ENCODE measurements around the gene IFNW1.
A peak's percentile ranks its signal among the peaks of the same experiment; 100 is the strongest.
"Not testable (repeated sequence)": the region's sequence is repeated elsewhere in the genome, so short reads cannot be mapped to it uniquely, and the experiment has no call there.

The IFNW1 gene

GRCh38 chr9:21135736-21136135 lies 5.9 kb downstream of the IFNW1 start:
- no peak overlapping the region for H3K4me3 Mint-ChIP-seq
- H3K27ac Mint-ChIP-seq: no peak overlapping the region
- no peaks in the 10 kb centered on the region for H3K27me3 Mint-ChIP-seq
- H3K36me3 Mint-ChIP-seq (ENCODE audit: low read depth): no peaks in the 10 kb centered on the region
- no peaks in the 10 kb centered on the region for H3K9me3 Mint-ChIP-seq
- H3K4me1 Mint-ChIP-seq (ENCODE audit: low read depth): no peaks in the 10 kb centered on the region
- no peak for DNase-seq

- not testable (repeated sequence) for H3K36me3 Mint-ChIP-seq (ENCODE audit: low read depth); DNase-seq; H3K9me3 Mint-ChIP-seq; H3K27me3 Mint-ChIP-seq; H3K4me3 Mint-ChIP-seq; H3K4me1 Mint-ChIP-seq (ENCODE audit: low read depth); H3K27ac Mint-ChIP-seq
These were observed 13.4 kb downstream of the IFNW1 start for GRCh38 chr9:21128186-21128585.

- no peak overlapping the region for H3K4me3 Mint-ChIP-seq
- H3K27ac Mint-ChIP-seq: no peak overlapping the region
- peaks cover 1% of the 10 kb centered on the region for H3K4me1 Mint-ChIP-seq (ENCODE audit: low read depth)
- H3K9me3 Mint-ChIP-seq: no peaks in the 10 kb centered on the region
- DNase-seq: no peak
- peaks cover 7% of the 10 kb centered on the region for H3K27me3 Mint-ChIP-seq
- no peaks in the 10 kb centered on the region for H3K36me3 Mint-ChIP-seq (ENCODE audit: low read depth)
These were observed 19.9 kb downstream of the IFNW1 start for GRCh38 chr9:21121595-21122251.

GRCh38 chr9:21121079-21121478 lies 20.6 kb downstream of the IFNW1 start:
- Mint-ChIP-seq H3K27me3 (peaks cover 4% of the 10 kb centered on the region), H3K4me1 (ENCODE audit: low read depth) (peaks cover 1% of the 10 kb centered on the region), H3K4me3 (no peak overlapping the region), H3K27ac (no peak overlapping the region), H3K36me3 (ENCODE audit: low read depth) (no peaks in the 10 kb centered on the region), H3K9me3 (no peaks in the 10 kb centered on the region)
- no peak for DNase-seq

GRCh38 chr9:21119093-21119770 lies 22.4 kb downstream of the IFNW1 start:
- peaks cover 3% of the 10 kb centered on the region for H3K27me3 Mint-ChIP-seq
- no peaks in the 10 kb centered on the region for H3K36me3 Mint-ChIP-seq (ENCODE audit: low read depth)
- H3K4me1 Mint-ChIP-seq (ENCODE audit: low read depth): peaks cover 1% of the 10 kb centered on the region
- no peaks in the 10 kb centered on the region for H3K9me3 Mint-ChIP-seq
- no peak overlapping the region for H3K4me3 Mint-ChIP-seq
- no peak for DNase-seq
- H3K27ac Mint-ChIP-seq: no peak overlapping the region

- no peak overlapping the region for H3K27ac Mint-ChIP-seq
- no peak overlapping the region for H3K4me3 Mint-ChIP-seq
- DNase-seq: no peak
- H3K27me3 Mint-ChIP-seq: no peaks in the 10 kb centered on the region
- no peaks in the 10 kb centered on the region for H3K36me3 Mint-ChIP-seq (ENCODE audit: low read depth)
- H3K4me1 Mint-ChIP-seq (ENCODE audit: low read depth): no peaks in the 10 kb centered on the region
- no peaks in the 10 kb centered on the region for H3K9me3 Mint-ChIP-seq
These were observed 27.3 kb downstream of the IFNW1 start for GRCh38 chr9:21114311-21114710.

- Mint-ChIP-seq H3K4me1 (ENCODE audit: low read depth) (no peaks in the 10 kb centered on the region), H3K27ac (no peak overlapping the region), H3K27me3 (no peaks in the 10 kb centered on the region), H3K36me3 (ENCODE audit: low read depth) (no peaks in the 10 kb centered on the region), H3K9me3 (no peaks in the 10 kb centered on the region), H3K4me3 (no peak overlapping the region)
- no peak for DNase-seq
These were observed 30.7 kb downstream of the IFNW1 start for GRCh38 chr9:21110708-21111576.

GRCh38 chr9:21104787-21105186 lies 36.8 kb downstream of the IFNW1 start:
- Mint-ChIP-seq H3K27me3 (peaks cover 2% of the 10 kb centered on the region), H3K9me3 (no peaks in the 10 kb centered on the region), H3K36me3 (ENCODE audit: low read depth) (no peaks in the 10 kb centered on the region), H3K4me1 (ENCODE audit: low read depth) (peaks cover 5% of the 10 kb centered on the region), H3K4me3 (no peak overlapping the region), H3K27ac (no peak overlapping the region)
- DNase-seq: no peak

- H3K27me3 Mint-ChIP-seq: peaks cover 2% of the 10 kb centered on the region
- no peak overlapping the region for H3K27ac Mint-ChIP-seq
- no peak for DNase-seq
- H3K9me3 Mint-ChIP-seq: no peaks in the 10 kb centered on the region
- H3K4me1 Mint-ChIP-seq (ENCODE audit: low read depth): peaks cover 7% of the 10 kb centered on the region
- no peaks in the 10 kb centered on the region for H3K36me3 Mint-ChIP-seq (ENCODE audit: low read depth)
- H3K4me3 Mint-ChIP-seq: no peak overlapping the region
These were observed 39.3 kb downstream of the IFNW1 start for GRCh38 chr9:21102305-21102704.

- no peak overlapping the region for H3K4me3 Mint-ChIP-seq
- DNase-seq: no peak
- H3K27ac Mint-ChIP-seq: no peak overlapping the region
- H3K36me3 Mint-ChIP-seq (ENCODE audit: low read depth): no peaks in the 10 kb centered on the region
- no peaks in the 10 kb centered on the region for H3K27me3 Mint-ChIP-seq
- H3K9me3 Mint-ChIP-seq: no peaks in the 10 kb centered on the region
- peaks cover 28% of the 10 kb centered on the region for H3K4me1 Mint-ChIP-seq (ENCODE audit: low read depth)
These were observed 43.8 kb downstream of the IFNW1 start for GRCh38 chr9:21097817-21098216.

- Mint-ChIP-seq H3K27ac (peak overlapping the region; percentile 92), H3K27me3 (no peaks in the 10 kb centered on the region), H3K9me3 (no peaks in the 10 kb centered on the region), H3K4me3 (peak overlapping the region; percentile 73), H3K4me1 (ENCODE audit: low read depth) (peaks cover 32% of the 10 kb centered on the region), H3K36me3 (ENCODE audit: low read depth) (no peaks in the 10 kb centered on the region)
- DNase-seq: no peak
These were observed 44.8 kb downstream of the IFNW1 start for GRCh38 chr9:21096901-21097255.

GRCh38 chr9:21096172-21096900 lies 45.3 kb downstream of the IFNW1 start:
- Mint-ChIP-seq H3K36me3 (ENCODE audit: low read depth) (no peaks in the 10 kb centered on the region), H3K9me3 (no peaks in the 10 kb centered on the region), H3K4me1 (ENCODE audit: low read depth) (peaks cover 36% of the 10 kb centered on the region), H3K4me3 (peak overlapping the region; percentile 73), H3K27me3 (no peaks in the 10 kb centered on the region), H3K27ac (peak overlapping the region; percentile 92)
- DNase-seq: peak; percentile 42

GRCh38 chr9:21095561-21095960 lies 46.1 kb downstream of the IFNW1 start:
- Mint-ChIP-seq H3K4me1 (ENCODE audit: low read depth) (peaks cover 36% of the 10 kb centered on the region), H3K9me3 (no peaks in the 10 kb centered on the region), H3K4me3 (peak overlapping the region; percentile 73), H3K27ac (peak overlapping the region; percentile 92), H3K36me3 (ENCODE audit: low read depth) (no peaks in the 10 kb centered on the region), H3K27me3 (no peaks in the 10 kb centered on the region)
- no peak for DNase-seq
